ENCODE results near the gene DLK1. TPM values are rescaled to one million over a fixed set of nuclear protein-coding genes. Genes with fewer than 3 reads are reported as not detected.

Gene DLK1
- total RNA-seq, result not detected

DNA sequence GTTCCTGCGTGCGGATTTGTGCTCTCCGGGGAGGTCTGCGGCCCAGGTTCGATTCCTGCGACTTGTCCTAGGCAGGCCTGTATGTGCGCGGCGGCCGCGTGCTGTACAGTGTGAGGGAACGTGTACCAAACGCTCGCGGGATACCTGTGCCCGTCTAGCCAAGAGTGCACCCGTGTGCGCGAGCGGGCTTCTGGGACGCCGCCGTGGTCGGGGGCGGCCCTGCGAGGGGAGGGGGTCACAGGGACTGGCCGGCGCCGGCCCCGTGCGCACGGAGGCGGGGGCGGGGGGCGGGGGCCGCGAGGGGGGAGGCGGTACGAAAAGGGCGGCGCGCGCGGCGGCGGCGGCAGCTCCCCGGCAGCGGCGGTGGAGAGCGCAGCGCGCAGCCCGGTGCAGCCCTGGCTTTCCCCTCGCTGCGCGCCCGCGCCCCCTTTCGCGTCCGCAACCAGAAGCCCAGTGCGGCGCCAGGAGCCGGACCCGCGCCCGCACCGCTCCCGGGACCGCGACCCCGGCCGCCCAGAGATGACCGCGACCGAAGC is at the start of gene DLK1:
DLK1 (plus strand) TSS at position 343 of the 536 bp plus-strand sequence; CDS start at position 520, 177 bp downstream.
- DNase-seq (ENCODE audit: low spot score), result no peak
- ATAC-seq (ENCODE audit: insufficient number of reproducible peaks, low FRiP score, low read depth), result no peak
- Histone ChIP-seq H3K27me3 (replicated peaks; ENCODE audit: insufficient read depth) (no peaks in the 10 kb centered on the region), H3K4me3 (no peak within 1 kb of the TSS), H3K36me3 (no peaks in the 10 kb centered on the region), H3K4me1 (ENCODE audit: control insufficient read depth in 1 of 2, low read depth in 2 of 2) (no peaks in the 10 kb centered on the region), H3K27ac (no peak within 1 kb of the TSS), H3K9me3 (no peaks in the 10 kb centered on the region)
- TF ChIP-seq, protein P1, sequence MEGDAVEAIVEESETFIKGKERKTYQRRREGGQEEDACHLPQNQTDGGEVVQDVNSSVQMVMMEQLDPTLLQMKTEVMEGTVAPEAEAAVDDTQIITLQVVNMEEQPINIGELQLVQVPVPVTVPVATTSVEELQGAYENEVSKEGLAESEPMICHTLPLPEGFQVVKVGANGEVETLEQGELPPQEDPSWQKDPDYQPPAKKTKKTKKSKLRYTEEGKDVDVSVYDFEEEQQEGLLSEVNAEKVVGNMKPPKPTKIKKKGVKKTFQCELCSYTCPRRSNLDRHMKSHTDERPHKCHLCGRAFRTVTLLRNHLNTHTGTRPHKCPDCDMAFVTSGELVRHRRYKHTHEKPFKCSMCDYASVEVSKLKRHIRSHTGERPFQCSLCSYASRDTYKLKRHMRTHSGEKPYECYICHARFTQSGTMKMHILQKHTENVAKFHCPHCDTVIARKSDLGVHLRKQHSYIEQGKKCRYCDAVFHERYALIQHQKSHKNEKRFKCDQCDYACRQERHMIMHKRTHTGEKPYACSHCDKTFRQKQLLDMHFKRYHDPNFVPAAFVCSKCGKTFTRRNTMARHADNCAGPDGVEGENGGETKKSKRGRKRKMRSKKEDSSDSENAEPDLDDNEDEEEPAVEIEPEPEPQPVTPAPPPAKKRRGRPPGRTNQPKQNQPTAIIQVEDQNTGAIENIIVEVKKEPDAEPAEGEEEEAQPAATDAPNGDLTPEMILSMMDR (IDR thresholded peaks at IDR 0.05), result no peak

DNA sequence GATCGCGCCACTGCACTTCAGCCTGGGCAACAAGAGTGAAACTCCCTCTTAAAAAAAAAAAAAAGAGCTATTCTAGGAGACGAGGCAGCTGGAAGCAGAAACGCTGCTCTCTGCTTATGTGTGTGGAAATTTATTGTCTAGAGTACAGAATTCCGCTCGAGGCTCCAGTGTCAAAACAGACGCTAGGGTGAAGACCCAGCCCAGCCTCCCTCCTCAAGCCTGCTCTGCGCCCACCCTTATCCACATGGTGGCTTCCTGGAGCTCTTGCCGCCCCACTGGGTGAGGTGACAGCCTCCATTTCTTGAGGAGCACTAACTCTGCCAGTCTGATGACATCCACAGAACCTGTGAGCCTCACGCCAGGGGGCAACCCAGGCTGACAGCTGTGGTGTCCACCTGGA is 49.5 kb upstream of the DLK1 start:
- H3K36me3 ChIP-seq, result no peaks in the 10 kb centered on the region
- no peak overlapping the region for H3K4me3 ChIP-seq
- H3K4me1 ChIP-seq (ENCODE audit: control insufficient read depth in 1 of 2, low read depth in 2 of 2), result no peaks in the 10 kb centered on the region
- TF ChIP-seq, protein P1 (IDR thresholded peaks at IDR 0.05), result no peak
- H3K27ac ChIP-seq, result no peak overlapping the region
- ATAC-seq (ENCODE audit: insufficient number of reproducible peaks, low FRiP score, low read depth), result no peak
- no peak for DNase-seq (ENCODE audit: low spot score)
- H3K27me3 ChIP-seq (replicated peaks; ENCODE audit: insufficient read depth), result peaks cover 11% of the 10 kb centered on the region
- no peaks in the 10 kb centered on the region for H3K9me3 ChIP-seq

DNA sequence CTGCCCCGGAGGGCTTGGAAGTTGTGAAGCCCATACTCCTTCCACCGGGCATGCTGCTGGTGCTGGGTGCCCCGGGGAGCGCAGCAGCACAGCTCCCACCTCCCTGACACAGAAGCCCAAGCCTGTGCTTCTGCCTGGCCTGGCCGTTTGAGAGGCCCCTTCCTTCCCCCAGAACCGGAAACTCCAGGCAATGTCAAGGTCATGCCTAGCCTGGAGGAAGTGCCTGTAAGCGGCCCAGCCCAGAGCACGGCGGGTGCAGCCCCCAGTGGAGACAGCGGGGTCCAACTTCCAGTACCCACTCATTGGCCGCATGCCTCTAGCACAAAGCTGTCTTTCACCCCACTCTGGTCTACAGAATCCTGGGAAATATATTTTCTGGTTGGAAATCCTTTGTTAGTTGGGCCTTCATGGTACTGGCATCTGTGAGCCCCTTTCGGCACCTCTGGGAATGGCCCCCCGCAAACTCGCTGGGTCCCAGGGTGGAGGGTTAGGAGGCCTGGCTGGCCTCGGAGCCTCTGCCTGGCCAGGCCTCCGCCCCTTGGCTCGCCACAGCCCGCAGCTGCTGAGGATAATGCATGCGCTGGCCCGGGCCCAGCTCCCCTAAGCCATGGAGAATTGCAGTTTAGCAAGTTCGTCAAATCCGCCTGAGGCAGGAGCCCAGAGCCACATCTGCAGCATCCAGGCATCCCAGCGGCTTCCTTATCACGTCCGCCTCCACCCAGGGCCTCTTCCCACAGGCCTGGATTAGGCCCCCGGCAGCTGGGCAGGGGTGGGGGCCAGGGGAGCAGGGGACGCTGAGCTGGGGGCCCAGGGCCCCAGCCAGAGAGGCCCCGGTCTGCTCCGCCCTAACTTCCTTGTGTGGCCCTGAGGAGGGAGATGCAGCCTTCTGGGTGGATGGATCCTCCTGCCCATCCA is 48.9 kb upstream of the DLK1 start:
- no peaks in the 10 kb centered on the region for H3K4me1 ChIP-seq (ENCODE audit: control insufficient read depth in 1 of 2, low read depth in 2 of 2)
- no peak for DNase-seq (ENCODE audit: low spot score)

DNA sequence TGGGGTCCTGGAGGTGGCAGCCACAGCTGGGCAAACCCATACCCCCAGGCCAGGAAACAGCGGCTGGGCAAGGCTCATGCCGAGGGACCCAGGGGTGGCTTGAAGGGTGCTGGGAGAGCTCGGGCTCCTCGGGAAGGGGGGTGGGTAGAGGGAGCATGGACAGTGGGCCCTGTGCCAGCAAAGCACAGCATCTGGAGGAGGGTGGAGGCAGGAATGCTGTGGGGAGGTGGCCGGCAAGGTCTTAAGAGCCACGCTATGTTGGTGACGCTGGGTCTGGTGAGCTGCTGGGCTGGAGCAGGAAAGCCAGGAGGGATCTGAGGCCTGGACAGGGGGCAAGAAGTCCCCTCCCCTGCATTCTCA is 48.2 kb upstream of the DLK1 start:
- TF ChIP-seq, protein P1 (IDR thresholded peaks at IDR 0.05), result no peak
- DNase-seq (ENCODE audit: low spot score) (no peak), ATAC-seq (ENCODE audit: insufficient number of reproducible peaks, low FRiP score, low read depth) (no peak)
- Histone ChIP-seq H3K4me1 (ENCODE audit: control insufficient read depth in 1 of 2, low read depth in 2 of 2) (no peaks in the 10 kb centered on the region), H3K27ac (no peak overlapping the region), H3K9me3 (no peaks in the 10 kb centered on the region), H3K27me3 (replicated peaks; ENCODE audit: insufficient read depth) (peaks cover 6% of the 10 kb centered on the region), H3K4me3 (no peak overlapping the region), H3K36me3 (no peaks in the 10 kb centered on the region)

More for the DNA sequence above, 48.9 kb upstream of the DLK1 start:
- H3K36me3 ChIP-seq, result no peaks in the 10 kb centered on the region
- no peak overlapping the region for H3K4me3 ChIP-seq
- TF ChIP-seq, protein P1 (IDR thresholded peaks at IDR 0.05), result no peak
- ATAC-seq (ENCODE audit: insufficient number of reproducible peaks, low FRiP score, low read depth), result no peak
- H3K27ac ChIP-seq, result no peak overlapping the region
- H3K9me3 ChIP-seq, result no peaks in the 10 kb centered on the region
- peaks cover 11% of the 10 kb centered on the region for H3K27me3 ChIP-seq (replicated peaks; ENCODE audit: insufficient read depth)

DNA sequence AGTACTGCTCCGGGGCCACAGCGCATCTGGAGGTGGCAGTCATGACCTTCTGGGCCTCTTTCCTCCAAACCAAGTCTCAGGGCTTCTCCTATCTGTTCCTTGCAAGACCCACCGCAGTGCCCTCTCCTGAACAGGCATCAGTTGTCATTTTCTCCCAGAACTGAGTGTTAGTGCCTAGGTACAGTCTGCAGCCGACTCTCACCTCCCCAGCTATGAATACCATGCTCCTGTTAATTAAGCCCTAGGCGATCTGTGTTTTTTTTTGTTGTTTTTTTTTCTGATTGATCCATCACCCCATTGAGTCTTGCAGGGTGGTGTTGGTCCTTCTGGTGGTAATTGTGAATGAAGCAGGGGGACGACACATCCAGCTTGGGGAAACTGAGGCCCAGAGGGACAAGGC is 47.5 kb upstream of the DLK1 start:
- Histone ChIP-seq H3K27me3 (replicated peaks; ENCODE audit: insufficient read depth) (no peaks in the 10 kb centered on the region), H3K4me3 (no peak overlapping the region), H3K36me3 (no peaks in the 10 kb centered on the region), H3K9me3 (no peaks in the 10 kb centered on the region), H3K4me1 (ENCODE audit: control insufficient read depth in 1 of 2, low read depth in 2 of 2) (no peaks in the 10 kb centered on the region), H3K27ac (no peak overlapping the region)
- ATAC-seq (ENCODE audit: insufficient number of reproducible peaks, low FRiP score, low read depth) (no peak), DNase-seq (ENCODE audit: low spot score) (no peak)
- TF ChIP-seq, protein P1 (IDR thresholded peaks at IDR 0.05), result no peak

Measured in thoracic aorta (tissue), 2 donors.